ENCODE measurements around the gene KCNN3. TPM values are rescaled to one million over a fixed set of nuclear protein-coding genes. Genes with fewer than 3 reads are reported as not detected.

Gene KCNN3
- total and polyA plus RNA-seq, 2 of the 13 experiments (the other 11 are each of a cell fraction or from before 2014, with no cell fraction given) = not detected

GRCh38 chr1:154669464-154670282, 200.4 kb downstream of the KCNN3 start:
- ATAC-seq (peak; percentile 100), FAIRE-seq (peak; percentile 87), DNase-seq (ENCODE audit: low spot score) (peak; percentile 65)
- Histone ChIP-seq H3K9me3 (ENCODE audit: low read length) (no peaks in the 10 kb centered on the region), H4K20me1 (ENCODE audit: insufficient read depth, low read length) (no peaks in the 10 kb centered on the region), H3K4me2 (ENCODE audit: low read depth, low read length) (no peak overlapping the region), H3K4me1 (ENCODE audit: insufficient read depth, low read length) (no peaks in the 10 kb centered on the region), H3K36me3 (replicated peaks in 1 of 2; ENCODE audit: control insufficient read depth in 1 of 2, insufficient read depth in 2 of 2, low read length in 2 of 2) (no peaks in the 10 kb centered on the region), H3K4me3 (replicated peaks in 1 of 3; ENCODE audit: insufficient read depth in 1 of 3, low read depth in 2 of 3, low read length in 3 of 3) (no peak overlapping the region), H3K9ac (ENCODE audit: insufficient read depth, low read depth, low read length) (no peak overlapping the region), H3K79me2 (ENCODE audit: insufficient read depth, low read length) (no peaks in the 10 kb centered on the region), H3K27me3 (ENCODE audit: control insufficient read depth in 1 of 2, insufficient read depth in 2 of 2, low read length in 2 of 2) (no peaks in the 10 kb centered on the region; a peak in 1 of 5 replicates), H3K27ac (ENCODE audit: extremely low read length, insufficient read depth, low read length) (no peak overlapping the region), H2AFZ (ENCODE audit: low read length) (no peak overlapping the region)
- in situ Hi-C loops (cut with HindIII; ENCODE audit: extremely low pct_ligation_motif_present, low pct_unique_long_range_greater_than_20kb) = loop anchor here (10.0 kb wide), 2 partner anchors 85 to 205 kb away; partner anchors contain the start of gene KCNN3
- WGBS (ENCODE audit: low lambda C conversion rate) = 3% methylated on average over 5 of the region's 9 CpGs
- BruUV-seq (replicated peaks) = no TSS peak
- intact Hi-C loops (cut with micrococcal nuclease; ENCODE audit: unreplicated experiment) = loop anchor here (1.0 to 2.0 kb wide), 4 partner anchors 71 to 209 kb away; no protein-coding TSS in a partner anchor
- ChIA-PET CTCF (ENCODE audit: low intra/inter-chr PET ratio, low total read pairs) (interaction anchor here (0.9 to 3.6 kb wide), 6 partner anchors 72 to 209 kb away, joined by 3 to 51 read pairs (median 8); no protein-coding TSS in a partner anchor), POLR2A (interaction anchor here (0.7 to 0.8 kb wide), 2 partner anchors 43 to 110 kb away, joined by 3 read pairs; no protein-coding TSS in a partner anchor)
- TF ChIP-seq RELA (CRISPR knock-in tag; IDR thresholded peaks at IDR 0.05) = no peak
- no peak for TF ChIP-seq NR2F6 (IDR thresholded peaks at IDR 0.05)
- no peak for TF ChIP-seq NR2F6 (CRISPR knock-in tag; IDR thresholded peaks at IDR 0.05)
- 0 out of 4 replicates have a peak, but pooled peaks of 1 of the 2 experiments have one; percentile 35 for TF ChIP-seq HMGXB4 (CRISPR knock-in tag; IDR thresholded peaks at IDR 0.05; ENCODE audit: borderline replicate concordance in 1 of 2, low read depth in 1 of 2)
- 0 out of 2 replicates have a peak, but pooled peaks have one; percentile 18 for TF ChIP-seq THAP11 (CRISPR knock-in tag; IDR thresholded peaks at IDR 0.05)
- no peak for TF ChIP-seq HNF4G (IDR thresholded peaks at IDR 0.05; ENCODE audit: borderline replicate concordance, low read depth, low read length)
- no peak for TF ChIP-seq HNF4G (CRISPR knock-in tag; IDR thresholded peaks at IDR 0.05; ENCODE audit: borderline replicate concordance, low read depth)
- peak; percentile 73; the same call in 1 of the 2 replicates for TF ChIP-seq MIXL1 (CRISPR knock-in tag; IDR thresholded peaks at IDR 0.05)
- TF ChIP-seq, protein P1, sequence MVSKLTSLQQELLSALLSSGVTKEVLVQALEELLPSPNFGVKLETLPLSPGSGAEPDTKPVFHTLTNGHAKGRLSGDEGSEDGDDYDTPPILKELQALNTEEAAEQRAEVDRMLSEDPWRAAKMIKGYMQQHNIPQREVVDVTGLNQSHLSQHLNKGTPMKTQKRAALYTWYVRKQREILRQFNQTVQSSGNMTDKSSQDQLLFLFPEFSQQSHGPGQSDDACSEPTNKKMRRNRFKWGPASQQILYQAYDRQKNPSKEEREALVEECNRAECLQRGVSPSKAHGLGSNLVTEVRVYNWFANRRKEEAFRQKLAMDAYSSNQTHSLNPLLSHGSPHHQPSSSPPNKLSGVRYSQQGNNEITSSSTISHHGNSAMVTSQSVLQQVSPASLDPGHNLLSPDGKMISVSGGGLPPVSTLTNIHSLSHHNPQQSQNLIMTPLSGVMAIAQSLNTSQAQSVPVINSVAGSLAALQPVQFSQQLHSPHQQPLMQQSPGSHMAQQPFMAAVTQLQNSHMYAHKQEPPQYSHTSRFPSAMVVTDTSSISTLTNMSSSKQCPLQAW (CRISPR knock-in tag; IDR thresholded peaks at IDR 0.05) = 0 out of 2 replicates have a peak, but pooled peaks have one; percentile 21
- TF ChIP-seq, protein P2, sequence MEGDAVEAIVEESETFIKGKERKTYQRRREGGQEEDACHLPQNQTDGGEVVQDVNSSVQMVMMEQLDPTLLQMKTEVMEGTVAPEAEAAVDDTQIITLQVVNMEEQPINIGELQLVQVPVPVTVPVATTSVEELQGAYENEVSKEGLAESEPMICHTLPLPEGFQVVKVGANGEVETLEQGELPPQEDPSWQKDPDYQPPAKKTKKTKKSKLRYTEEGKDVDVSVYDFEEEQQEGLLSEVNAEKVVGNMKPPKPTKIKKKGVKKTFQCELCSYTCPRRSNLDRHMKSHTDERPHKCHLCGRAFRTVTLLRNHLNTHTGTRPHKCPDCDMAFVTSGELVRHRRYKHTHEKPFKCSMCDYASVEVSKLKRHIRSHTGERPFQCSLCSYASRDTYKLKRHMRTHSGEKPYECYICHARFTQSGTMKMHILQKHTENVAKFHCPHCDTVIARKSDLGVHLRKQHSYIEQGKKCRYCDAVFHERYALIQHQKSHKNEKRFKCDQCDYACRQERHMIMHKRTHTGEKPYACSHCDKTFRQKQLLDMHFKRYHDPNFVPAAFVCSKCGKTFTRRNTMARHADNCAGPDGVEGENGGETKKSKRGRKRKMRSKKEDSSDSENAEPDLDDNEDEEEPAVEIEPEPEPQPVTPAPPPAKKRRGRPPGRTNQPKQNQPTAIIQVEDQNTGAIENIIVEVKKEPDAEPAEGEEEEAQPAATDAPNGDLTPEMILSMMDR (CRISPR knock-in tag; IDR thresholded peaks at IDR 0.05) = peak; percentile 94
- TF ChIP-seq MTA3 (CRISPR knock-in tag; IDR thresholded peaks at IDR 0.05) = no peak
- TF ChIP-seq ELF3 (CRISPR knock-in tag; IDR thresholded peaks at IDR 0.05) = 0 out of 2 replicates have a peak, but pooled peaks have one; percentile 60
- TF ChIP-seq HOXA3 (CRISPR knock-in tag; IDR thresholded peaks at IDR 0.05) = no peak
- no peak for TF ChIP-seq BORCS8-MEF2B (CRISPR knock-in tag; IDR thresholded peaks at IDR 0.05)
- TF ChIP-seq RAD21 (CRISPR knock-in tag; IDR thresholded peaks at IDR 0.05) = peak; percentile 92
- TF ChIP-seq MED13 (CRISPR knock-in tag; IDR thresholded peaks at IDR 0.05) = no peak
- peak; percentile 96 for TF ChIP-seq SMC3 (IDR thresholded peaks at IDR 0.05; ENCODE audit: low read length)
- no peak for TF ChIP-seq SOX13 (IDR thresholded peaks at IDR 0.05)
- TF ChIP-seq SOX13 (CRISPR knock-in tag; conservative IDR thresholded peaks at IDR 0.05 in 1 of 2, IDR thresholded peaks at IDR 0.05 in 1 of 2) = no peak
- TF ChIP-seq JUND (CRISPR knock-in tag; IDR thresholded peaks at IDR 0.05) = 0 out of 2 replicates have a peak, but pooled peaks have one; percentile 46
- TF ChIP-seq ZNF451 (CRISPR knock-in tag; IDR thresholded peaks at IDR 0.05) = no peak

All from HepG2 (cell line).